Measurements from ENCODE around the gene OASL.

OASL gene

GRCh38 chr12:120979220-120979861 is 59.7 kb downstream of the OASL start:
- DNase-seq: no peak
- Histone ChIP-seq H3K9me3 (ENCODE audit: insufficient read depth, low read depth, low read length) (peaks cover 4% of the 10 kb centered on the region), H3K4me1 (ENCODE audit: control insufficient read depth in 1 of 2, insufficient read depth in 2 of 2, low read length in 2 of 2) (no peaks in the 10 kb centered on the region), H3K79me2 (ENCODE audit: control insufficient read depth, insufficient read depth, low read length, poor library complexity) (no peaks in the 10 kb centered on the region), H3K14ac (ENCODE audit: low read length) (no peak overlapping the region), H3K23ac (ENCODE audit: low read length) (no peak overlapping the region), H2BK120ac (ENCODE audit: insufficient read depth, low read length, poor library complexity) (no peak overlapping the region), H3K27ac (ENCODE audit: low read depth, low read length) (no peak overlapping the region), H4K91ac (ENCODE audit: low read depth, low read length) (no peak overlapping the region), H2AFZ (ENCODE audit: insufficient read depth, low read length, poor library complexity) (no peak overlapping the region), H3K9ac (ENCODE audit: low read length) (no peak overlapping the region), H2BK12ac (ENCODE audit: low read length) (no peak overlapping the region), H3K4me2 (ENCODE audit: low read length) (no peak overlapping the region), H2BK5ac (ENCODE audit: low read depth, low read length, poor library complexity) (no peak overlapping the region), H3K18ac (ENCODE audit: low read length) (no peak overlapping the region), H3K36me3 (ENCODE audit: control insufficient read depth in 1 of 2, insufficient read depth in 2 of 2, low read length in 2 of 2) (no peaks in the 10 kb centered on the region), H4K8ac (ENCODE audit: low read depth, low read length) (no peak overlapping the region), H3K4ac (ENCODE audit: low read depth, low read length) (no peak overlapping the region), H3K4me3 (ENCODE audit: low read depth, low read length) (no peak overlapping the region), H3K27me3 (ENCODE audit: insufficient read depth, low read length) (no peaks in the 10 kb centered on the region), H4K12ac (ENCODE audit: low read depth, low read length) (no peak overlapping the region), H3K79me1 (ENCODE audit: low read length) (no peaks in the 10 kb centered on the region), H2AK5ac (ENCODE audit: low read length) (no peak overlapping the region)
- WGBS (ENCODE audit: extremely low coverage, insufficient coverage, insufficient read length): no CpG with 5 or more reads among the region's 10 CpGs

GRCh38 chr12:120978296-120979219 is 60.5 kb downstream of the OASL start, which contains the start of gene HNF1A:
Gene HNF1A (plus strand): TSS chr12:120978543. CDS start chr12:120978769, 226 bp downstream.
- H3K9ac ChIP-seq (ENCODE audit: low read length): no peak within 1 kb of the TSS
- no peaks in the 10 kb centered on the region for H3K4me1 ChIP-seq (ENCODE audit: control insufficient read depth in 1 of 2, insufficient read depth in 2 of 2, low read length in 2 of 2)
- H3K4me3 ChIP-seq (ENCODE audit: low read depth, low read length): no peak within 1 kb of the TSS
- H3K79me2 ChIP-seq (ENCODE audit: control insufficient read depth, insufficient read depth, low read length, poor library complexity): no peaks in the 10 kb centered on the region
- H2AFZ ChIP-seq (ENCODE audit: insufficient read depth, low read length, poor library complexity): no peak within 1 kb of the TSS
- H3K4ac ChIP-seq (ENCODE audit: low read depth, low read length): no peak within 1 kb of the TSS
- H2BK5ac ChIP-seq (ENCODE audit: low read depth, low read length, poor library complexity): no peak within 1 kb of the TSS
- H2AK5ac ChIP-seq (ENCODE audit: low read length): no peak within 1 kb of the TSS
- no peaks in the 10 kb centered on the region for H3K79me1 ChIP-seq (ENCODE audit: low read length)
- H3K9me3 ChIP-seq (ENCODE audit: insufficient read depth, low read depth, low read length): peaks cover 4% of the 10 kb centered on the region
- H3K4me2 ChIP-seq (ENCODE audit: low read length): no peak within 1 kb of the TSS
- no peak within 1 kb of the TSS for H2BK120ac ChIP-seq (ENCODE audit: insufficient read depth, low read length, poor library complexity)
- H4K8ac ChIP-seq (ENCODE audit: low read depth, low read length): no peak within 1 kb of the TSS
- no peak within 1 kb of the TSS for H4K91ac ChIP-seq (ENCODE audit: low read depth, low read length)
- H3K14ac ChIP-seq (ENCODE audit: low read length): no peak within 1 kb of the TSS
- WGBS (ENCODE audit: extremely low coverage, insufficient coverage, insufficient read length): no CpG with 5 or more reads among the region's 40 CpGs
- no peaks in the 10 kb centered on the region for H3K27me3 ChIP-seq (ENCODE audit: insufficient read depth, low read length)
- no peak within 1 kb of the TSS for H4K12ac ChIP-seq (ENCODE audit: low read depth, low read length)
- H3K36me3 ChIP-seq (ENCODE audit: control insufficient read depth in 1 of 2, insufficient read depth in 2 of 2, low read length in 2 of 2): no peaks in the 10 kb centered on the region
- no peak within 1 kb of the TSS for H2BK12ac ChIP-seq (ENCODE audit: low read length)
- no peak for DNase-seq
- H3K27ac ChIP-seq (ENCODE audit: low read depth, low read length): no peak within 1 kb of the TSS
- H3K18ac ChIP-seq (ENCODE audit: low read length): no peak within 1 kb of the TSS
- H3K23ac ChIP-seq (ENCODE audit: low read length): no peak within 1 kb of the TSS

- Histone ChIP-seq H3K18ac (ENCODE audit: low read length) (no peak overlapping the region), H3K14ac (ENCODE audit: low read length) (no peak overlapping the region), H3K27me3 (ENCODE audit: insufficient read depth, low read length) (no peaks in the 10 kb centered on the region), H3K9me3 (ENCODE audit: insufficient read depth, low read depth, low read length) (peaks cover 4% of the 10 kb centered on the region), H2BK5ac (ENCODE audit: low read depth, low read length, poor library complexity) (no peak overlapping the region), H3K4me3 (ENCODE audit: low read depth, low read length) (no peak overlapping the region), H2BK12ac (ENCODE audit: low read length) (no peak overlapping the region), H4K12ac (ENCODE audit: low read depth, low read length) (no peak overlapping the region), H3K4ac (ENCODE audit: low read depth, low read length) (no peak overlapping the region), H3K23ac (ENCODE audit: low read length) (no peak overlapping the region), H3K27ac (ENCODE audit: low read depth, low read length) (no peak overlapping the region), H4K8ac (ENCODE audit: low read depth, low read length) (no peak overlapping the region), H2AFZ (ENCODE audit: insufficient read depth, low read length, poor library complexity) (no peak overlapping the region), H3K36me3 (ENCODE audit: control insufficient read depth in 1 of 2, insufficient read depth in 2 of 2, low read length in 2 of 2) (no peaks in the 10 kb centered on the region), H2AK5ac (ENCODE audit: low read length) (no peak overlapping the region), H3K79me1 (ENCODE audit: low read length) (no peaks in the 10 kb centered on the region), H4K91ac (ENCODE audit: low read depth, low read length) (no peak overlapping the region), H2BK120ac (ENCODE audit: insufficient read depth, low read length, poor library complexity) (no peak overlapping the region), H3K4me1 (ENCODE audit: control insufficient read depth in 1 of 2, insufficient read depth in 2 of 2, low read length in 2 of 2) (no peaks in the 10 kb centered on the region), H3K79me2 (ENCODE audit: control insufficient read depth, insufficient read depth, low read length, poor library complexity) (no peaks in the 10 kb centered on the region), H3K9ac (ENCODE audit: low read length) (no peak overlapping the region), H3K4me2 (ENCODE audit: low read length) (no peak overlapping the region)
- no CpG with 5 or more reads among the region's 14 CpGs for WGBS (ENCODE audit: extremely low coverage, insufficient coverage, insufficient read length)
- no peak for DNase-seq
Measured at GRCh38 chr12:120977531-120978295, 61.3 kb downstream of the OASL start.

- Histone ChIP-seq H3K4me1 (ENCODE audit: control insufficient read depth in 1 of 2, insufficient read depth in 2 of 2, low read length in 2 of 2) (no peaks in the 10 kb centered on the region), H3K23ac (ENCODE audit: low read length) (no peak overlapping the region), H2BK12ac (ENCODE audit: low read length) (no peak overlapping the region), H3K27me3 (ENCODE audit: insufficient read depth, low read length) (no peaks in the 10 kb centered on the region), H3K36me3 (ENCODE audit: control insufficient read depth in 1 of 2, insufficient read depth in 2 of 2, low read length in 2 of 2) (no peaks in the 10 kb centered on the region), H3K79me2 (ENCODE audit: control insufficient read depth, insufficient read depth, low read length, poor library complexity) (no peaks in the 10 kb centered on the region), H3K9ac (ENCODE audit: low read length) (no peak overlapping the region), H3K9me3 (ENCODE audit: insufficient read depth, low read depth, low read length) (peaks cover 2% of the 10 kb centered on the region), H3K4me2 (ENCODE audit: low read length) (no peak overlapping the region), H4K8ac (ENCODE audit: low read depth, low read length) (no peak overlapping the region), H2AK5ac (ENCODE audit: low read length) (no peak overlapping the region), H3K4ac (ENCODE audit: low read depth, low read length) (no peak overlapping the region), H3K18ac (ENCODE audit: low read length) (no peak overlapping the region), H4K12ac (ENCODE audit: low read depth, low read length) (no peak overlapping the region), H3K4me3 (ENCODE audit: low read depth, low read length) (no peak overlapping the region), H2AFZ (ENCODE audit: insufficient read depth, low read length, poor library complexity) (no peak overlapping the region), H3K14ac (ENCODE audit: low read length) (no peak overlapping the region), H3K79me1 (ENCODE audit: low read length) (no peaks in the 10 kb centered on the region), H4K91ac (ENCODE audit: low read depth, low read length) (no peak overlapping the region), H2BK5ac (ENCODE audit: low read depth, low read length, poor library complexity) (no peak overlapping the region), H2BK120ac (ENCODE audit: insufficient read depth, low read length, poor library complexity) (no peak overlapping the region), H3K27ac (ENCODE audit: low read depth, low read length) (no peak overlapping the region)
- DNase-seq: peak in 1 of 2 donors; percentile 8
- no CpG with 5 or more reads among the region's 10 CpGs for WGBS (ENCODE audit: extremely low coverage, insufficient coverage, insufficient read length)
Measured at GRCh38 chr12:120972870-120973543, 66.0 kb downstream of the OASL start.

Measured in trophoblast cell (in vitro differentiated cells and primary cell).